HG03571 (cell line): ENCODE data around the gene AFF1.
A peak's percentile ranks its signal among the peaks of the same experiment; 100 is the strongest.
"Not testable (repeated sequence)": the region's sequence is repeated elsewhere in the genome, so short reads cannot be mapped to it uniquely, and the experiment has no call there.

Source experiments
- ATAC-seq: cut with Tn5 transposase; IDR thresholded peaks from one replicate; pipeline ENCODE4 v1.9.1; 2021; ENCODE audit not compliant: unreplicated experiment

Gene AFF1

DNA sequence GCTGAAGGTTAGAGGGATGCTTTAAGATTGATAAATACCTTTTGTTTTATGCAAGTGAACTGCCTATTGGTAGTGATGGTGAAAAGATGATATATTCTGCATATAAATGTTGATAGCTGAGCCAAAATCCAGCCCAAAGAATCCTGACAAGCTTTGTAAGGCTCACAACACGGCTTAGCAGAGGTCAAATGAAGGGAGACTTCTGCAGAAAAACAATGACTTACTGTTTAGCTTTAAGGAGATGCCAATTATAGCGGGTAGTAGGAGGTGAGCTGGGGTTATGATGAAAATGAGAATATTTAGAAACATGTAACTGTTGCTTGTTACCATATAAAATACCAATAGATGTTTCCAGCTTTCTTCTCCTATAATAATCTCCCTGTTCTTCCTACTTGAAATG is 97.1 kb downstream of the AFF1 start:
- no peak for ATAC-seq

DNA sequence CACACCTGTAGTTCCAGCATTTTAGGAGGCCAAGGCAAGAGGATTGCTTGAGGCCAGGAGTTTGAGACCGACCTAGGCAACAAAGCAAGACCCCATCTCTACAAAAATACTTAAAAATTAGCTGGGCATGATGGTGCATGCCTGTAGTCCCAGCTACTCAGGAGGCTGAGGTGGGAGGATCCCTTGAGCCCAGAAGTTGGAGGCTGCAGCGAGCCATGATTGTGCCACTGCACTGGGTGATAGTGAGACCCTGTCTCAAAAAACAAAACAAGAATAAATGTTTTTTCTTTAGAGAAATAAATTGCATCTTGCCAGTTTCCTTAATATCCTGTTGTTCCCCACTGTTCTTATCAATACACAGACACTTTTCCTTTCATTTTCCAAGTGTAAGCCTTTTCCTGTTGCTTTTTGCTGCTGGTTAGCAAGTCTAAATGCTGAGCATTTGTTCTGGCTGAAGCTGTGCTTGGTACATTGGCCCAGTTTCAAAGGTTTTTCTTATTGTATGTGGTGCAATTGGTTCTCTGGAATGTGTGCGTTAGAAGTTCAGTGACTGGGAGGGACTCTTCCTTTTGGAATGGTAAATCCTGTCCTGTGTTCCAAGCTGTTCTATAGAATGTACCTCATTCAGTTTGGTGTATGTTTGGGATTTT is 98.2 kb downstream of the AFF1 start:
- ATAC-seq, result no peak

- no peak for ATAC-seq
Observed at GRCh38 chr4:87033902-87034301, 99.1 kb downstream of the AFF1 start.

DNA sequence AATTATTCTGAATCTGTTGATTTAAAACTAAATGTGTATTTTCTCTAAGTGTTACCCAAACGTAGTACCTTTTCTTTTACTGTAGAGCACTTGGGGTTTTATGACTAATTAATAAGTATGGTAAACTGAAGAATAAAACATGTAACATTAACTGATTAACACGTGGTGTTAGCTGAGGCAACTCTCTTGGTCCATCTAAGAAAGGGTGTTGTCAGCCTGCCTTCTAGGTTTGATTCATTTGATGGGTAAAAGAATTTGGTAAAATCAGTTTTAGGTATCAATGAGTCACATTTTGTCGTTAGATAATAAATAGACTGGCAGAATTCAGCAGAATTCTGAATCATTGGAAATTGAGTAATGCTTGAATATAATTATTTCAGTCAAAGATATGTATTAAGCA is 99.7 kb downstream of the AFF1 start:
- no peak for ATAC-seq

- no peak for ATAC-seq
Observed at GRCh38 chr4:87035881-87036509, 101.2 kb downstream of the AFF1 start.

GRCh38 chr4:87036713-87037112 is 101.9 kb downstream of the AFF1 start:
- no peak for ATAC-seq

- ATAC-seq, result not testable (repeated sequence)
Observed at GRCh38 chr4:87037171-87037570, 102.4 kb downstream of the AFF1 start.

DNA sequence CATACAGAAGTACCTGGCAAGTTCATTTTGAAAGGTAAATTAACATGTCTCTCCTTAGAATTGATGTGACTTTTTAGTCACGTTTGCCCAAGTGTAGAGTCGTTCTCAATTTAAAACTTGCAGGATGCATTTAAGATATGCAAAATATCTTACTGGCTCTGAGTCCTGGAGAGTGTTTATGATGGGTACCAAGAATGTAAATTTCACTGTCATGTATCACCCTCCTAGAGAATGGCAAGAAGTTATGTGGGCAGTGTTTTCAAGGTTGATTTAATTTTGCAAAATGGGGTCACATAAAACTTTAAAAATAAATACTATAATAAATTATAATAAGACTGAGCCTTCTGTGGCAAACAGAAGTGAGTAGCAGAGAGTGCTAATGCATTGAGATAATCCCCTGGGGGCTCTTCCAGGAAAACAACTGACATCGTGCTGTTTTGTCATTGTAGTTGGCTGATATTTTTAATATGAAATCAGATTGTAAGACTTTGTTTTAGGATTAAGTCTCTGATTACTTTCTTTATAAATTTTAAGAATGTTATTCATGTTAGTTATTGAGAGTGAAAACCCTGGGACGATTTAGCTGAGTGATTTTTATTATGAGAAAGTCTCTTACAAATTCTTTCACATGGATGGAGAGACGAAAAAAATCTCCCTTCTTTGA is 103.0 kb downstream of the AFF1 start:
- ATAC-seq, result no peak

DNA sequence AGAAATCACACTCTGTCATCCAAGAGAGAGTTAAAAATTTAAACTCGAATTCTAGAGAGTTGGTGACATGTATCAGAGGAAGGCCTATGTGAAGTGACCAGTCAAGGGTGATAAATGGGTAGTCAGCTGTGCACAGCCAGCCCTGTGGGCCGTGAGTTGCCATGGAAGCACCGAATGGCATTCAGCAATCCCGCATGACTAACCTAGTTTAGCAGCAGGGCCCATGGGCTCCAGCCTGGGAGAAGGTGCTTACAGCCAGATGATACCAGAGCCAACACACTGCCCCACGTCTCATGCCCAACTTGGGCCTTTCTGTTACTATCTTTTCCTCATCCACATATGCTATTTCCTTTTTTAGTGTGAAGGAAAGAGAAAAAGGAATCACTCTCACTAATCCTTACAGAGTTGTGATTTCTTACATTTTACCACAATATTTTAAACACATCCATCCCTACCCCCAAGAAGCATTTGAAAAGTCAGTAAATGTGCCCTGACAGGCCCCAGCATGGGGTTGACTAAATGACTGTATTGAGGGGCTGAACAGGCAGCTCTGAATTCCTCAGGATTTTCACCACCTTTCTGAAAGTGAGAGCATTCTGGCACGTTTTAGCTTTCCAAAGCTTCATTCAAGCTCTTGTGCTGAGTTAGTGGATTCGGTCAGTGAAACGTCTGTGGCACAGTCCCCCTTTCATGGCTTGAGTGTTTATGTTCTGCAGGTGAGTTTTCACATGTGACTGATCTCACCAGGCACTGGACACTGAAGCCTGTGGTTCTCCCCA is 104.2 kb downstream of the AFF1 start:
- ATAC-seq, result peak; percentile 49

DNA sequence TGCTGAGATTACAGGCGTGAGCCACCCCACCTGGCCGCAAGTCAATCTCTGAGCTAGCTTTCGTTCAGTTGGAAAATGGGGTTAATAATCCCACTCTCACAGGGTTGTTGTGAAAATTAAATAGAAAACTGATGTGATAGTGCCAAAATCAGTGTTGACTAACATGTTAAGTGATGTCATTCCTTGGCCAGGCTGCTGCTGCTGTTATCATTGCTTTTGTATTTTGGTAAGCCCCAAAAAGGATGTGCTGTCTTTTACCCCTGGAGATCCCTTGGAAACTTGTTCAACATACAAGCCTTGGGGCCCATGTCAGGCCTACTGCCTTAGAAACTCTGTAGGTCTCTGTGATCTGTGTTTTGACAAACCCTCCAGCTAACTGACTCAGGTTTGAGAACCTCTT is 106.3 kb downstream of the AFF1 start:
- ATAC-seq, result no peak

GRCh38 chr4:87042221-87042620 is 107.4 kb downstream of the AFF1 start:
- ATAC-seq, result no peak

- ATAC-seq, result no peak
Observed at GRCh38 chr4:87042986-87043820, 108.4 kb downstream of the AFF1 start.

- no peak for ATAC-seq
Observed at GRCh38 chr4:87044511-87045233, 109.9 kb downstream of the AFF1 start.

- no peak for ATAC-seq
Observed at GRCh38 chr4:87045234-87045558, 110.4 kb downstream of the AFF1 start.

- no peak for ATAC-seq
Observed at GRCh38 chr4:87045659-87046058, 110.8 kb downstream of the AFF1 start.

GRCh38 chr4:87046121-87046551 is 111.3 kb downstream of the AFF1 start:
- ATAC-seq, result no peak

GRCh38 chr4:87047281-87047798 is 112.5 kb downstream of the AFF1 start:
- ATAC-seq, result no peak

GRCh38 chr4:87049508-87049907 is 114.7 kb downstream of the AFF1 start:
- no peak for ATAC-seq

- ATAC-seq, result no peak
Observed at GRCh38 chr4:87050596-87050995, 115.8 kb downstream of the AFF1 start.

DNA sequence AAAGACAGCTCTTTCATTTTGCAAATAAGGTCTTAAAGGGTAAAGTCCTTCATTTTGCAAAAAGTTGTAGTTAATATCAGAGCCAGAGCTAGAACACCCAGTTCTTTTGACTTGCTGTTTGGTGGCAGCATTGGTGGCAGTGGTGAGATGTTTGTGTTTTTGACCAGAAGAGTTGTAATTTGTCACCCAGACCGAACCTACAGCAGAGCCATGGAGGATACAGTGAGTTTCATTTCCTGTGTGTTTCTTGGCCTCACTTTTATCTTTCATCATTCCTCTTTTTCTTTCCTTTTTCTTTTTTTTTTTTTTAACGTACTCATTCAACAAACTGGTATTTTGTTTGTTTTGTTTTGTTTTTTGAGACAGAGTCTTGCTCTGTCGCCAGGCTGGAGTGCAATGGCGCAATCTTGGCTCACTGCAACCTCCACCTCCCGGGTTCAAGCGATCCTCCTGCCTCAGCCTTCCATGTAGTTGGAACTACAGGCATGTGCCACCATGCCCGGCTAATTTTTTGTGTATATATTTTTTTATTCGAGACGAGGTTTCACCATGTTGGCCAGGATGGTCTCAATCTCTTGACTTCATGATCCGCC is 116.4 kb downstream of the AFF1 start:
- no peak for ATAC-seq
